ENCODE measurements around the gene DNAH9.

GRCh38 chr17:11932337-11932898 lies 334.1 kb downstream of the DNAH9 start:
- TF ChIP-seq POLR2A (IDR thresholded peaks at IDR 0.05; ENCODE audit: low read depth, low read length) = no peak
- TF ChIP-seq POLR2AphosphoS5 (IDR thresholded peaks at IDR 0.05; ENCODE audit: low read depth, low read length) = no peak
- no peak for TF ChIP-seq TAF1 (IDR thresholded peaks at IDR 0.05; ENCODE audit: borderline replicate concordance, low read depth, low read length)
